Dermis microvascular lymphatic vessel endothelial cell (primary cell): ENCODE results near the gene PAX5. TPM values are rescaled to one million over a fixed set of nuclear protein-coding genes. Genes with fewer than 3 reads are reported as not detected.

Experiments used
- DNase-seq, 2 donors: peaks; one replicate each; pipeline versions ENCODE4 v3.0.0 to v3.0.0-alpha.2; 2010; ENCODE audit warnings: low read depth in 2 of 2
- total RNA-seq: library from RNA; depleted of rRNA; stranded (reverse); fragments of >200 nt; gene quantifications from 2 replicates; pipeline ENCODE4 v1.2.1, GENCODE V29; 2014

The PAX5 gene
- total RNA-seq, 1 donor from 2014 or later: not detected

GRCh38 chr9:36817160-36817834 is 216.8 kb downstream of the PAX5 start:
- DNase-seq: no peak

- DNase-seq: no peak
Measured at GRCh38 chr9:36816371-36816770, 217.7 kb downstream of the PAX5 start.

GRCh38 chr9:36815566-36816348 is 218.3 kb downstream of the PAX5 start:
- DNase-seq: no peak

GRCh38 chr9:36815023-36815422 is 219.0 kb downstream of the PAX5 start:
- no peak for DNase-seq

GRCh38 chr9:36813154-36813553 is 220.9 kb downstream of the PAX5 start:
- no peak for DNase-seq

GRCh38 chr9:36812556-36812955 is 221.5 kb downstream of the PAX5 start:
- DNase-seq: no peak

GRCh38 chr9:36808251-36808650 is 225.8 kb downstream of the PAX5 start:
- no peak for DNase-seq

- DNase-seq: no peak
Measured at GRCh38 chr9:36803961-36804360, 230.1 kb downstream of the PAX5 start.

GRCh38 chr9:36802201-36802920 is 231.7 kb downstream of the PAX5 start:
- no peak for DNase-seq

- DNase-seq: no peak
Measured at GRCh38 chr9:36800455-36800854, 233.6 kb downstream of the PAX5 start.

GRCh38 chr9:36798350-36799065 is 235.6 kb downstream of the PAX5 start:
- DNase-seq: no peak

- DNase-seq: no peak
Measured at GRCh38 chr9:36797471-36798220, 236.4 kb downstream of the PAX5 start.

GRCh38 chr9:36796671-36797419 is 237.2 kb downstream of the PAX5 start:
- no peak for DNase-seq

- no peak for DNase-seq
Measured at GRCh38 chr9:36794461-36794860, 239.6 kb downstream of the PAX5 start.

- no peak for DNase-seq
Measured at GRCh38 chr9:36793277-36793676, 240.8 kb downstream of the PAX5 start.

- no peak for DNase-seq
Measured at GRCh38 chr9:36791222-36791950, 242.7 kb downstream of the PAX5 start.

GRCh38 chr9:36789886-36790285 is 244.2 kb downstream of the PAX5 start:
- DNase-seq: no peak

- no peak for DNase-seq
Measured at GRCh38 chr9:36788534-36788933, 245.5 kb downstream of the PAX5 start.

- no peak for DNase-seq
Measured at GRCh38 chr9:36787709-36788108, 246.4 kb downstream of the PAX5 start.
